Measurements from ENCODE around the gene C1QA. TPM values are rescaled to one million over a fixed set of nuclear protein-coding genes. Genes with fewer than 3 reads are reported as not detected.

C1QA gene
- total RNA-seq, 2 donors from 2014 or later, result 29.7 to 68.0 TPM

GRCh38 chr1:22641906-22642636, 5.6 kb downstream of the C1QA start:
- Histone ChIP-seq H3K4me3 (no peak overlapping the region), H3K27ac (no peak overlapping the region), H3K36me3 (replicated peaks in 1 of 2; ENCODE audit: insufficient read depth in 1 of 2, low read depth in 2 of 2) (no peaks in the 10 kb centered on the region), H3K27me3 (no peaks in the 10 kb centered on the region), H3K4me1 (peaks cover 5% of the 10 kb centered on the region), H3K9me3 (no peaks in the 10 kb centered on the region)
- peak; percentile 85 for ATAC-seq
- peak; percentile 85 to 92 (median 89) for DNase-seq
- peak; percentile 80 to 93 (median 91) for TF ChIP-seq CTCF (IDR thresholded peaks at IDR 0.05)
- TF ChIP-seq POLR2A (IDR thresholded peaks at IDR 0.05), result no peak
- intact Hi-C loops (cut with DNase I), result loop anchor here (2.0 to 10.0 kb wide), 3 partner anchors 117 to 537 kb away; no protein-coding TSS in a partner anchor
- WGBS, 2 donors, result 8 to 10% methylated on average over 9 to 18 of the region's 18 CpGs

GRCh38 chr1:22643381-22643780, 7.0 kb downstream of the C1QA start, which contains the start of gene C1QC:
Gene C1QC (plus strand): TSS chr1:22643633. CDS start chr1:22644024, 391 bp downstream.
- Histone ChIP-seq H3K27me3 (no peaks in the 10 kb centered on the region), H3K4me1 (peaks cover 5% of the 10 kb centered on the region), H3K4me3 (no peak within 1 kb of the TSS), H3K36me3 (replicated peaks in 1 of 2; ENCODE audit: insufficient read depth in 1 of 2, low read depth in 2 of 2) (no peaks in the 10 kb centered on the region), H3K27ac (peak within 1 kb of the TSS in 1 of 4 donors; percentile 30), H3K9me3 (no peaks in the 10 kb centered on the region)
- 68 to 74% methylated on average over 6 to 8 of the region's 8 CpGs for WGBS, 2 donors
- intact Hi-C loops (cut with DNase I), result loop anchor here (2.0 to 10.0 kb wide), 3 partner anchors 119 to 539 kb away; no protein-coding TSS in a partner anchor
- TF ChIP-seq CTCF (IDR thresholded peaks at IDR 0.05) (no peak), POLR2A (IDR thresholded peaks at IDR 0.05) (peak in 1 of 3 donors; percentile 49)
- ATAC-seq (no peak), DNase-seq (peak in 1 of 4 donors; percentile 70)

GRCh38 chr1:22643928-22644327, 7.5 kb downstream of the C1QA start:
- DNase-seq (no peak), ATAC-seq (no peak)
- WGBS, 2 donors, result 80 to 83% methylated on average over 6 to 11 of the region's 12 CpGs
- H3K27me3 ChIP-seq, result no peaks in the 10 kb centered on the region
- H3K4me1 ChIP-seq, result peaks cover 5% of the 10 kb centered on the region
- no peak overlapping the region for H3K4me3 ChIP-seq
- no peaks in the 10 kb centered on the region for H3K36me3 ChIP-seq (replicated peaks in 1 of 2; ENCODE audit: insufficient read depth in 1 of 2, low read depth in 2 of 2)
- H3K27ac ChIP-seq, result peak overlapping the region in 1 of 4 donors; percentile 30
- TF ChIP-seq CTCF (IDR thresholded peaks at IDR 0.05) (no peak), POLR2A (IDR thresholded peaks at IDR 0.05) (no peak)
- intact Hi-C loops (cut with DNase I), result loop anchor here (2.0 to 10.0 kb wide), 3 partner anchors 119 to 539 kb away; no protein-coding TSS in a partner anchor
- H3K9me3 ChIP-seq, result no peaks in the 10 kb centered on the region

GRCh38 chr1:22645931-22646330, 9.5 kb downstream of the C1QA start:
- no peak for ATAC-seq

More at GRCh38 chr1:22645931-22646330, 9.5 kb downstream of the C1QA start:
- peak overlapping the region in 1 of 4 donors; percentile 13 for H3K27ac ChIP-seq
- intact Hi-C loops (cut with DNase I), result loop anchor here (10.0 kb wide), 2 partner anchors 121 to 541 kb away; no protein-coding TSS in a partner anchor
- no peaks in the 10 kb centered on the region for H3K36me3 ChIP-seq (replicated peaks in 1 of 2; ENCODE audit: insufficient read depth in 1 of 2, low read depth in 2 of 2)
- no peaks in the 10 kb centered on the region for H3K9me3 ChIP-seq
- H3K27me3 ChIP-seq, result no peaks in the 10 kb centered on the region
- TF ChIP-seq POLR2A (IDR thresholded peaks at IDR 0.05) (peak in 1 of 3 donors; percentile 17), CTCF (IDR thresholded peaks at IDR 0.05) (no peak)
- H3K4me1 ChIP-seq, result peaks cover 5% of the 10 kb centered on the region
- WGBS, 2 donors, result 70 to 75% methylated on average over 5 to 7 of the region's 7 CpGs
- no peak overlapping the region for H3K4me3 ChIP-seq
- peak in 1 of 4 donors; percentile 39 for DNase-seq
